Caco-2 (cell line): ENCODE measurements around the gene ANKRD63. TPM values are rescaled to one million over a fixed set of nuclear protein-coding genes. Genes with fewer than 3 reads are reported as not detected.

Experiments used
- BruUV-seq: library from RNA; stranded (reverse); fragments of 400-500 nt; replicated peaks from 2 replicates; lab custom pipeline; 2021; lab: Mats Ljungman, UMichigan
- CTCF ChIA-PET: fragments of 300-600 bp; sonication (Branson Sonifier 250); formaldehyde crosslinking; loops from one replicate; lab custom pipeline; 2022; ENCODE audit warnings: antibody characterized with exemption; lab: Charles Lee
- POLR2A ChIA-PET: fragments of 300-600 bp; sonication (Branson Sonifier 250); formaldehyde crosslinking; loops from one replicate; lab custom pipeline; 2022; ENCODE audit warnings: antibody characterized with exemption; lab: Charles Lee
- DNase-seq, 2 experiments: peaks; one replicate each; pipeline versions ENCODE4 v3.0.0 to v3.0.0-alpha.2; 2020 to 2022
- H3K27me3 ChIP-seq: replicated peaks from 2 replicates; pipeline ENCODE4 v1.6.0; 2011; ENCODE audit warnings: low read length; ENCODE audit not compliant: control insufficient read depth, insufficient read depth
- H3K36me3 ChIP-seq: 2 replicates; pipeline ENCODE4 v1.5.1; 2011; ENCODE audit warnings: low read length; ENCODE audit not compliant: control insufficient read depth, insufficient read depth
- H3K4me1 ChIP-seq: fragments of 250-450 bp; sonication (Bioruptor Pico); 2 replicates; pipeline ENCODE4 v1.5.1; 2020; ENCODE audit warnings: mild to moderate bottlenecking
- H3K4me3 ChIP-seq: 2 replicates; pipeline ENCODE4 v1.5.1; 2011; ENCODE audit warnings: low read depth, mild to moderate bottlenecking, control low read depth, low read length
- H3K9me3 ChIP-seq: fragments of 250-450 bp; sonication (Bioruptor Pico); 2 replicates; pipeline ENCODE4 v1.5.1; 2020; ENCODE audit warnings: mild to moderate bottlenecking, moderate library complexity
- H3K27ac Mint-ChIP-seq: one replicate; pipeline ENCODE4 v1.8.0; 2022; ENCODE audit warnings: mixed read lengths; ENCODE audit not compliant: unreplicated experiment
- H3K27me3 Mint-ChIP-seq: one replicate; pipeline ENCODE4 v1.8.0; 2022; ENCODE audit warnings: mixed read lengths; ENCODE audit not compliant: insufficient read depth, unreplicated experiment
- H3K36me3 Mint-ChIP-seq: one replicate; pipeline ENCODE4 v1.8.0; 2022; ENCODE audit warnings: mild to moderate bottlenecking, mixed read lengths; ENCODE audit not compliant: insufficient read depth, unreplicated experiment
- H3K4me1 Mint-ChIP-seq: one replicate; pipeline ENCODE4 v1.8.0; 2022; ENCODE audit warnings: low read depth, mixed read lengths; ENCODE audit not compliant: unreplicated experiment
- H3K4me3 Mint-ChIP-seq: one replicate; pipeline ENCODE4 v1.8.0; 2022; ENCODE audit warnings: mild to moderate bottlenecking, moderate library complexity, mixed read lengths; ENCODE audit not compliant: unreplicated experiment
- H3K9me3 Mint-ChIP-seq: one replicate; pipeline ENCODE4 v1.8.0; 2022; ENCODE audit warnings: mixed read lengths; ENCODE audit not compliant: unreplicated experiment
- CTCF ChIP-seq, 2 experiments: fragments of 200-600 bp in 1 of 2; IDR thresholded peaks; 1 replicate in 1 of 2; 2 replicates in 1 of 2; pipeline versions ENCODE4 v1.5.1 to v1.8.0; 2011 to 2022; ENCODE audit warnings: antibody characterized with exemption in 1 of 2, control low read depth in 1 of 2, inconsistent platforms in 1 of 2, low read depth in 1 of 2, low read length in 1 of 2, mild to moderate bottlenecking in 1 of 2, moderate library complexity in 1 of 2; ENCODE audit not compliant: insufficient read depth in 1 of 2, severe bottlenecking in 1 of 2, unreplicated experiment in 1 of 2
- intact Hi-C: fragments of 100-400 bp; cut with micrococcal nuclease; formaldehyde crosslinking; loops from one replicate; pipeline ENCODE4 v1.10.0; 2022; ENCODE audit not compliant: unreplicated experiment
- total RNA-seq: library from RNA; stranded (reverse); gene quantifications from 2 replicates; pipeline ENCODE4 v1.2.3, GENCODE V29; 2022

ANKRD63 gene
- total RNA-seq, 1 experiment from 2014 or later, result 0.79 TPM

- no peaks in the 10 kb centered on the region for H3K9me3 ChIP-seq
- H3K4me3 Mint-ChIP-seq, result no peak overlapping the region
- no peak overlapping the region for H3K27ac Mint-ChIP-seq
- H3K4me1 ChIP-seq, result peaks cover 14% of the 10 kb centered on the region
- no peaks in the 10 kb centered on the region for H3K9me3 Mint-ChIP-seq
- H3K36me3 Mint-ChIP-seq, result peaks cover 6% of the 10 kb centered on the region
- no peaks in the 10 kb centered on the region for H3K27me3 Mint-ChIP-seq
- CTCF ChIA-PET, result no interaction called here
- peaks cover 1% of the 10 kb centered on the region; the same call in 1 of the 2 replicates for H3K36me3 ChIP-seq
- BruUV-seq, result no TSS peak
- POLR2A ChIA-PET, result no interaction called here
- no peak for TF ChIP-seq CTCF (IDR thresholded peaks at IDR 0.05; ENCODE audit: insufficient read depth in 1 of 2, low read depth in 1 of 2, low read length in 1 of 2, severe bottlenecking in 1 of 2, unreplicated experiment in 1 of 2)
- intact Hi-C loops, result no loop called here
- no peak for DNase-seq
- H3K4me3 ChIP-seq, result no peak overlapping the region
- peaks cover 17% of the 10 kb centered on the region for H3K4me1 Mint-ChIP-seq
- H3K27me3 ChIP-seq, result no peaks in the 10 kb centered on the region
Measured at GRCh38 chr15:40329804-40330203, 46.9 kb upstream of the ANKRD63 start.

GRCh38 chr15:40328751-40329150, 45.9 kb upstream of the ANKRD63 start:
- no peaks in the 10 kb centered on the region for H3K9me3 Mint-ChIP-seq
- peaks cover 10% of the 10 kb centered on the region for H3K4me1 ChIP-seq
- peaks cover 1% of the 10 kb centered on the region; the same call in 1 of the 2 replicates for H3K36me3 ChIP-seq
- no peak overlapping the region for H3K4me3 Mint-ChIP-seq
- ChIA-PET CTCF (interaction anchor here (0.6 to 3.2 kb wide), 7 partner anchors 9 to 54 kb away, joined by 3 to 16 read pairs (median 4); no protein-coding TSS in a partner anchor), POLR2A (no interaction called here)
- H3K4me3 ChIP-seq, result no peak overlapping the region
- H3K27me3 Mint-ChIP-seq, result no peaks in the 10 kb centered on the region
- no TSS peak for BruUV-seq
- H3K4me1 Mint-ChIP-seq, result peaks cover 9% of the 10 kb centered on the region
- no peak for DNase-seq
- no peaks in the 10 kb centered on the region for H3K9me3 ChIP-seq
- peaks cover 6% of the 10 kb centered on the region for H3K36me3 Mint-ChIP-seq
- no peak for TF ChIP-seq CTCF (IDR thresholded peaks at IDR 0.05; ENCODE audit: insufficient read depth in 1 of 2, low read depth in 1 of 2, low read length in 1 of 2, severe bottlenecking in 1 of 2, unreplicated experiment in 1 of 2)
- intact Hi-C loops, result no loop called here
- no peaks in the 10 kb centered on the region for H3K27me3 ChIP-seq
- H3K27ac Mint-ChIP-seq, result no peak overlapping the region

- DNase-seq, result no peak
- ChIA-PET POLR2A (interaction anchor here (0.8 kb wide), 1 partner anchor 10 kb away, joined by 3 read pairs; no protein-coding TSS in a partner anchor), CTCF (interaction anchor here (0.6 to 3.2 kb wide), 6 partner anchors 8 to 53 kb away, joined by 3 to 16 read pairs (median 4); no protein-coding TSS in a partner anchor)
- Mint-ChIP-seq H3K4me3 (no peak overlapping the region), H3K27ac (no peak overlapping the region), H3K9me3 (no peaks in the 10 kb centered on the region), H3K4me1 (peaks cover 9% of the 10 kb centered on the region), H3K27me3 (no peaks in the 10 kb centered on the region), H3K36me3 (peaks cover 6% of the 10 kb centered on the region)
- TF ChIP-seq CTCF (IDR thresholded peaks at IDR 0.05; ENCODE audit: insufficient read depth in 1 of 2, low read depth in 1 of 2, low read length in 1 of 2, severe bottlenecking in 1 of 2, unreplicated experiment in 1 of 2), result no peak
- Histone ChIP-seq H3K27me3 (no peaks in the 10 kb centered on the region), H3K4me1 (peaks cover 10% of the 10 kb centered on the region), H3K9me3 (no peaks in the 10 kb centered on the region), H3K4me3 (no peak overlapping the region), H3K36me3 (peaks cover 1% of the 10 kb centered on the region; the same call in 1 of the 2 replicates)
- BruUV-seq, result no TSS peak
- intact Hi-C loops, result no loop called here
Measured at GRCh38 chr15:40328176-40328575, 45.3 kb upstream of the ANKRD63 start.
